Kidney (tissue), 14 donors: ENCODE results near the gene MAML2. TPM values are rescaled to one million over a fixed set of nuclear protein-coding genes. Genes with fewer than 3 reads are reported as not detected.

Experiments used
- DNase-seq, 5 donors: peaks; one replicate each; pipeline ENCODE4 v3.0.0-alpha.2; 2013 to 2020
- FAIRE-seq: peaks from 2 replicates; lab custom pipeline; 2012; peaks lifted over from hg19 to GRCh38; lab: Jason Lieb, UNC
- H3K27ac ChIP-seq, 2 donors: one replicate each; pipeline ENCODE4 v1.7.0; 2013; ENCODE audit warnings: low read depth in 2 of 2, low read length in 2 of 2, inconsistent platforms in 1 of 2
- H3K27me3 ChIP-seq: one replicate; pipeline ENCODE4 v1.7.1; 2013; ENCODE audit warnings: low read length, inconsistent platforms; ENCODE audit not compliant: control insufficient read depth, insufficient read depth
- H3K36me3 ChIP-seq, 3 donors: one replicate each; pipeline versions ENCODE4 v1.7.0 to v1.7.1; 2013; ENCODE audit warnings: low read length in 3 of 3, control low read depth in 1 of 3, inconsistent platforms in 1 of 3; ENCODE audit not compliant: insufficient read depth in 3 of 3, control insufficient read depth in 2 of 3
- H3K4me1 ChIP-seq, 3 donors: one replicate each; pipeline versions ENCODE4 v1.7.0 to v1.7.1; 2013; ENCODE audit warnings: low read length in 3 of 3, inconsistent platforms in 1 of 3, low read depth in 1 of 3; ENCODE audit not compliant: control insufficient read depth in 2 of 3, insufficient read depth in 2 of 3
- H3K4me3 ChIP-seq, 3 donors: one replicate each; pipeline versions ENCODE4 v1.7.0 to v1.8.1; 2013; ENCODE audit warnings: low read length in 3 of 3, control low read depth in 1 of 3, inconsistent platforms in 1 of 3
- H3K9ac ChIP-seq, 3 donors: one replicate each; pipeline versions ENCODE4 v1.7.0 to v1.7.1; 2013; ENCODE audit warnings: low read length in 3 of 3, control low read depth in 1 of 3, inconsistent platforms in 1 of 3
- H3K9me3 ChIP-seq, 3 donors: one replicate each; pipeline versions ENCODE4 v1.7.0 to v1.7.1; 2013; ENCODE audit warnings: low read length in 3 of 3, control low read depth in 1 of 3, inconsistent platforms in 1 of 3; ENCODE audit not compliant: control insufficient read depth in 2 of 3, insufficient read depth in 1 of 3
- intact Hi-C: fragments of 100-400 bp; cut with DNase I; formaldehyde crosslinking; loops from one replicate; pipeline ENCODE4 v1.11.1; 2022
- polyA plus RNA-seq: library from polyadenylated mRNA; stranded (reverse); fragments of 350-450 nt; fragmentation: Illumina TruSeq; extraction: RNeasy Lipid Tissue Mini Kit (QIAGEN cat#74804); gene quantifications from one replicate; pipeline ENCODE4 v1.2.3, GENCODE V29; 2014; ENCODE audit warnings: low read depth, low replicate concordance; ENCODE audit not compliant: insufficient read depth
- total RNA-seq: library from RNA; stranded (reverse); fragmentation: NEBNext Ultra II Directional; extraction: Animal tissue kit (Norgen Biotek cat#: 25700); gene quantifications from one replicate; pipeline ENCODE4 v1.2.1, GENCODE V29; 2021
- TF ChIP-seq, protein P1 (sequence below): IDR thresholded peaks from 3 replicates; pipeline ENCODE4 v1.5.1; 2012; ENCODE audit warnings: mild to moderate bottlenecking, moderate library complexity, borderline replicate concordance; ENCODE audit not compliant: insufficient read depth; ENCODE audit errors: extremely low read depth
- donor health status: control.
- donor health status: control.
- donor health status: control.
- donor health status: control.
- donor health status: control.
- donor health status: DM: yes; HTN: yes; CAD: no.
- donor health status: Normal renal cell carcinoma (clear cell type).

MAML2 gene
- total and polyA plus RNA-seq, 2 donors from 2014 or later = 4.9 to 32.3 TPM

DNA sequence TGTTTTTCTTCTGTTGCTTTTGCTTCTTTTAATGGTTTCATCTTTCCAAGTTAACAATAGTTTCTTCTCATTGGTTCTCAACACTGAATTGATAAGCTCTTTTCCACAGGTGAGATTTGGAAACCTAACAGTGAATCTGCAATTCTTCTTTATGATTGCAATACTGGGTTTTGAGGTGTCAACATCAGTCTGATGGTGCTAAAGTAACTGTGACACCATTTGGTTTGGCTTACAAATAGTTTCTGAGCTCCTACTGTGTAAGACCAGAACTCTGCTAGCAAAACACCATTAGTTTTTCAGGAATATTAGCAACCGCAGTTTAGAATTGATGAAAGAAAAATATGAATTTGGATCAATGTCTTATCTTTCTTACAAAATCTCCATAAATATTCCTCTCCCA lies 58.6 kb downstream of the MAML2 start:
- TF ChIP-seq, protein P1, sequence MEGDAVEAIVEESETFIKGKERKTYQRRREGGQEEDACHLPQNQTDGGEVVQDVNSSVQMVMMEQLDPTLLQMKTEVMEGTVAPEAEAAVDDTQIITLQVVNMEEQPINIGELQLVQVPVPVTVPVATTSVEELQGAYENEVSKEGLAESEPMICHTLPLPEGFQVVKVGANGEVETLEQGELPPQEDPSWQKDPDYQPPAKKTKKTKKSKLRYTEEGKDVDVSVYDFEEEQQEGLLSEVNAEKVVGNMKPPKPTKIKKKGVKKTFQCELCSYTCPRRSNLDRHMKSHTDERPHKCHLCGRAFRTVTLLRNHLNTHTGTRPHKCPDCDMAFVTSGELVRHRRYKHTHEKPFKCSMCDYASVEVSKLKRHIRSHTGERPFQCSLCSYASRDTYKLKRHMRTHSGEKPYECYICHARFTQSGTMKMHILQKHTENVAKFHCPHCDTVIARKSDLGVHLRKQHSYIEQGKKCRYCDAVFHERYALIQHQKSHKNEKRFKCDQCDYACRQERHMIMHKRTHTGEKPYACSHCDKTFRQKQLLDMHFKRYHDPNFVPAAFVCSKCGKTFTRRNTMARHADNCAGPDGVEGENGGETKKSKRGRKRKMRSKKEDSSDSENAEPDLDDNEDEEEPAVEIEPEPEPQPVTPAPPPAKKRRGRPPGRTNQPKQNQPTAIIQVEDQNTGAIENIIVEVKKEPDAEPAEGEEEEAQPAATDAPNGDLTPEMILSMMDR = no peak
- no peaks in the 10 kb centered on the region for H3K36me3 ChIP-seq
- peaks cover 2 to 19% (median 3%) of the 10 kb centered on the region in 3 donors for H3K4me1 ChIP-seq
- no peaks in the 10 kb centered on the region for H3K27me3 ChIP-seq
- H3K9ac ChIP-seq = no peak overlapping the region
- no peak for FAIRE-seq
- DNase-seq = no peak
- no peak overlapping the region for H3K4me3 ChIP-seq
- no peaks in the 10 kb centered on the region for H3K9me3 ChIP-seq
- H3K27ac ChIP-seq = no peak overlapping the region
- intact Hi-C loops = no loop called here

DNA sequence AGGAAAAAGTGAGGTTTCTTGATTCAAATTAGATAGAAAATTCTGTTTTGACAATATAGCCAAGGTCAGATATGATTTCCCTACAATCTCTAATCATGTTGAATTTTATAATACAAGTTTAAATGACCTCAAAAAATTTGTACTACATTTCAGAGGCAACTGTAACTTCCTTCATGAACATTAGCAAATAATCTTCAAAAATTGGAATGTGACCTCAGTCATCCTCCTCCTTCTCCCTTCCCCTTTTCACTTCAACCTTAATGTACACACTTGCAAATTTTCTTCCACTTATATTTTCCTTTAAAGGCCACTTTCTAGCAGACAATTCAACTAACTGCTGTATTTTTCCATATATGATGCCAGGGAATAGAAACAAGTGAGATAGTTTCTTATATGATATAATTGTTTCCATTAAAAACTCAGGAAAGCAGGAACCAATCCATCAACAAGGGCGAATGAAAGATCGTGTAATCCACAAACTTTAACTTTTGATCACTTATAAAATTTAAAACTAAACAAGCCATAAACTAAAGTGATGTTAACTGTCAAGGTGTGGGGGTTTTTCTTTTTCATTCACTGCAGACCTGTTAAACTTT lies 60.3 kb downstream of the MAML2 start:
- Histone ChIP-seq H3K9ac (no peak overlapping the region), H3K4me1 (peaks cover 10 to 34% (median 14%) of the 10 kb centered on the region in 3 donors), H3K9me3 (no peaks in the 10 kb centered on the region), H3K27me3 (no peaks in the 10 kb centered on the region), H3K4me3 (no peak overlapping the region), H3K36me3 (no peaks in the 10 kb centered on the region), H3K27ac (no peak overlapping the region)
- intact Hi-C loops = no loop called here
- no peak for DNase-seq
- FAIRE-seq = no peak
- TF ChIP-seq, protein P1 = no peak

DNA sequence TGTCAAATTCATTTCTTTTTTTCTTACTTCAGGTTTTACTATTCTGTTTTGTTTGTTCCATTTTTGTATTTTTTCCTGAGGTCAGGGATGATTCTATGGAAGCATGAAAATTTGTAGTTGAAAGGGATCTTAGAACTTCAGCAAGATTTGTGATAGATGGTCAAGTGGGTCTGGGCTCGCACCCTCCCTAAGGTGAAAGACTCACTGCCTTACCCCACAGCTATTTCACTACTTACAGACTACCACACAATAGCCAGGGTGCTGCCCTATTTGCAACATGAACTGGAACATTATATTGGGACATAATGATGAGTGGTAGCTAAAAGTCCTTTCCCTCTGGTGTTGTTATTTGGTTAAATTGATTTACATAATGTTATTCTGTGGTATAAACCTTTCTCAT lies 62.6 kb downstream of the MAML2 start:
- intact Hi-C loops = no loop called here
- Histone ChIP-seq H3K4me1 (peaks cover 10 to 41% (median 21%) of the 10 kb centered on the region in 3 donors), H3K27me3 (no peaks in the 10 kb centered on the region), H3K4me3 (no peak overlapping the region), H3K27ac (no peak overlapping the region), H3K9me3 (no peaks in the 10 kb centered on the region), H3K9ac (no peak overlapping the region), H3K36me3 (no peaks in the 10 kb centered on the region)
- no peak for FAIRE-seq
- no peak for DNase-seq
- TF ChIP-seq, protein P1 = no peak

DNA sequence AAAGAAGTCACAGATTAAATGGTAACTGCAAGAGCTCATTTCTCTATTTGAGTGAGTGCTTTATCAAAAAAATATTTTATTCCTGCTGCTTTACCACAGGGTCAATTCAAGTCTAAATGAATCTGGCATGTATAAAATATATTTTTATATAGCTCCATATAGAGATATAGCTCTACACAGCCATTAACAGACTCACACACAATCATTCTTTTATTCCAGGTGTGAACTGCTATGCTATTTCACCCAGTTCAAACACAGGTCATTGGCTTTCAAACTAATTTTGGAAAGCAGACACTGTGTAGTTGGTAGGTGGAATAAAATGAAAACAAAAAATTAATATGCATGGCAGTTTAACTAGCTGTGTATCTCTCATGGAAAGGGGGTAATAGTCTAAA lies 63.1 kb downstream of the MAML2 start:
- no peak for FAIRE-seq
- no peak overlapping the region for H3K4me3 ChIP-seq
- no peak overlapping the region for H3K9ac ChIP-seq
- H3K9me3 ChIP-seq = no peaks in the 10 kb centered on the region
- H3K27me3 ChIP-seq = no peaks in the 10 kb centered on the region
- H3K4me1 ChIP-seq = peaks cover 10 to 41% (median 21%) of the 10 kb centered on the region in 3 donors
- intact Hi-C loops = no loop called here
- no peaks in the 10 kb centered on the region for H3K36me3 ChIP-seq
- DNase-seq = no peak
- TF ChIP-seq, protein P1 = no peak
- no peak overlapping the region for H3K27ac ChIP-seq
